SK-N-SH (cell line): ENCODE data around the gene ZNF341. TPM values are rescaled to one million over a fixed set of nuclear protein-coding genes. Genes with fewer than 3 reads are reported as not detected.
A peak's percentile ranks its signal among the peaks of the same experiment; 100 is the strongest.

Experiments
- CTCF ChIA-PET: fragments of 300-600, 350-600 bp; formaldehyde crosslinking; extraction: SDS; loops from one replicate; lab custom pipeline; 2021; lab: Yijun Ruan, JAX
- POLR2A ChIA-PET: fragments of 350-600 bp; sonication (Branson Sonifier 250); formaldehyde crosslinking; extraction: SDS; loops from one replicate; lab custom pipeline; 2020; ENCODE audit warnings: antibody characterized with exemption, inconsistent platforms; lab: Yijun Ruan, JAX
- DNase-seq: peaks from one replicate; pipeline ENCODE4 v3.0.0; 2012
- H2AFZ ChIP-seq: fragments of 200-600 bp; sonication (generic); 2 replicates; pipeline ENCODE4 v1.8.1; 2016; ENCODE audit warnings: antibody characterized with exemption, mild to moderate bottlenecking, low read depth
- H3F3A ChIP-seq: fragments of 200-600 bp; sonication (generic); replicated peaks from 2 replicates; pipeline ENCODE3; 2016; ENCODE audit warnings: antibody characterized with exemption, mild to moderate bottlenecking; ENCODE audit not compliant: insufficient read depth
- H3K27ac ChIP-seq, 2 experiments: fragments of 200-500 bp in 1 of 2; fragments of 200-600 bp in 1 of 2; sonication (Bioruptor generic) in 1 of 2; sonication (generic), shearing (Covaris generic) in 1 of 2; 2 replicates each; pipeline versions ENCODE4 v1.5.1 to v1.6.1; 2014 to 2016; ENCODE audit warnings: low read depth in 2 of 2, inconsistent platforms in 1 of 2, low read length in 1 of 2, mild to moderate bottlenecking in 1 of 2, mixed read lengths in 1 of 2
- H3K27me3 ChIP-seq: fragments of 200-600 bp; sonication (generic), shearing (Covaris generic); 2 replicates; pipeline ENCODE4 v1.6.1; 2016; ENCODE audit warnings: mixed run types; ENCODE audit not compliant: insufficient read depth
- H3K36me3 ChIP-seq, 2 experiments: fragments of 200-500 bp in 1 of 2; fragments of 200-600 bp in 1 of 2; sonication (Bioruptor generic) in 1 of 2; sonication (generic) in 1 of 2; replicated peaks in 1 of 2; 2 replicates each; pipeline versions ENCODE3 to v1.5.1; 2014 to 2016; ENCODE audit warnings: low read length in 1 of 2, mild to moderate bottlenecking in 1 of 2; ENCODE audit not compliant: insufficient read depth in 2 of 2, control insufficient read depth in 1 of 2
- H3K4me1 ChIP-seq, 2 experiments: fragments of 200-500 bp in 1 of 2; fragments of 200-600 bp in 1 of 2; sonication (Bioruptor generic) in 1 of 2; sonication (generic), shearing (Covaris generic) in 1 of 2; 2 replicates each; pipeline versions ENCODE4 v1.5.1 to v1.6.1; 2014 to 2016; ENCODE audit warnings: low read depth in 1 of 2, low read length in 1 of 2, mixed run types in 1 of 2; ENCODE audit not compliant: insufficient read depth in 2 of 2, control insufficient read depth in 1 of 2
- H3K4me2 ChIP-seq: fragments of 200-600 bp; sonication (generic), shearing (Covaris generic); 2 replicates; pipeline ENCODE4 v1.6.1; 2017; ENCODE audit warnings: mixed run types
- H3K4me3 ChIP-seq, 2 experiments: fragments of 200-500 bp in 1 of 2; fragments of 200-600 bp in 1 of 2; sonication (Bioruptor generic) in 1 of 2; sonication (generic), shearing (Covaris generic) in 1 of 2; 2 replicates each; pipeline versions ENCODE4 v1.5.1 to v1.8.1; 2014 to 2016; ENCODE audit warnings: low read depth in 2 of 2, inconsistent platforms in 1 of 2, low read length in 1 of 2, mild to moderate bottlenecking in 1 of 2, mixed read lengths in 1 of 2, moderate library complexity in 1 of 2
- H3K79me2 ChIP-seq: fragments of 200-600 bp; sonication (generic); 2 replicates; pipeline ENCODE4 v1.8.1; 2017; ENCODE audit warnings: mild to moderate bottlenecking; ENCODE audit not compliant: insufficient read depth
- H3K9ac ChIP-seq: fragments of 200-600 bp; sonication (generic); 2 replicates; pipeline ENCODE4 v1.6.1; 2017; ENCODE audit warnings: mixed run types
- H3K9me2 ChIP-seq: fragments of 200-600 bp; sonication (generic); 2 replicates; pipeline ENCODE4 v1.6.1; 2017; ENCODE audit warnings: mixed run types
- H3K9me3 ChIP-seq: fragments of 200-600 bp; sonication (generic); 2 replicates; pipeline ENCODE4 v1.6.1; 2017; ENCODE audit warnings: mixed run types, mild to moderate bottlenecking, moderate library complexity
- H4K20me1 ChIP-seq: fragments of 200-600 bp; sonication (generic); 2 replicates; pipeline ENCODE4 v1.6.1; 2017; ENCODE audit warnings: mild to moderate bottlenecking, mixed run types; ENCODE audit not compliant: insufficient read depth
- ELF1 ChIP-seq: IDR thresholded peaks from 2 replicates; pipeline ENCODE4 v1.4.0; 2012
- EP300 ChIP-seq, 2 experiments: IDR thresholded peaks; 2 replicates each; pipeline versions ENCODE4 v1.4.0 to v1.6.1; 2012; ENCODE audit warnings: borderline replicate concordance in 1 of 2, low read depth in 1 of 2, low read length in 1 of 2
- FOSL2 ChIP-seq: IDR thresholded peaks from 2 replicates; pipeline ENCODE4 v1.4.0; 2012; ENCODE audit warnings: low read depth, mild to moderate bottlenecking, moderate library complexity, borderline replicate concordance
- FOXJ3 ChIP-seq: sonication (generic); formaldehyde crosslinking; IDR thresholded peaks from 2 replicates; pipeline ENCODE4 v1.5.1; 2020; ENCODE audit warnings: mild to moderate bottlenecking, missing genetic modification reagents
- FOXM1 ChIP-seq: IDR thresholded peaks from 2 replicates; pipeline ENCODE4 v1.4.0; 2012; ENCODE audit warnings: low read depth, mild to moderate bottlenecking
- GATA2 ChIP-seq: sonication (generic); formaldehyde crosslinking; IDR thresholded peaks from 2 replicates; pipeline ENCODE4 v1.5.0; 2020; ENCODE audit warnings: mild to moderate bottlenecking, missing genetic modification reagents
- IRF3 ChIP-seq: fragments of 150-350 bp; IDR thresholded peaks from 2 replicates; pipeline ENCODE4 v1.6.1; 2016; ENCODE audit warnings: mild to moderate bottlenecking, low read depth, low read length
- MXI1 ChIP-seq: IDR thresholded peaks from 2 replicates; pipeline ENCODE4 v1.6.1; 2012; ENCODE audit warnings: mild to moderate bottlenecking, low read depth, low read length, improper control_type of control experiment
- POLR2AphosphoS5 ChIP-seq: IDR thresholded peaks from 2 replicates; pipeline ENCODE4 v1.6.1; 2012; ENCODE audit warnings: low read depth, low read length
- RAD21 ChIP-seq: IDR thresholded peaks from 2 replicates; pipeline ENCODE4 v1.6.1; 2012; ENCODE audit warnings: mild to moderate bottlenecking, low read length
- REST ChIP-seq: IDR thresholded peaks from 2 replicates; pipeline ENCODE4 v1.6.1; 2012; ENCODE audit warnings: mild to moderate bottlenecking, low read depth, low read length, moderate library complexity
- SMC3 ChIP-seq: IDR thresholded peaks from 2 replicates; pipeline ENCODE4 v1.6.1; 2012; ENCODE audit warnings: low read depth, low read length, improper control_type of control experiment
- USF1 ChIP-seq: IDR thresholded peaks from 2 replicates; pipeline ENCODE4 v1.4.0; 2012; ENCODE audit warnings: low read depth, borderline replicate concordance
- USF2 ChIP-seq: fragments of 150-350 bp; IDR thresholded peaks from 2 replicates; pipeline ENCODE4 v1.6.1; 2017; ENCODE audit warnings: antibody characterized with exemption, low read length, low read depth, borderline replicate concordance
- YY1 ChIP-seq: IDR thresholded peaks from 2 replicates; pipeline ENCODE4 v1.4.0; 2012; ENCODE audit warnings: low read depth, mild to moderate bottlenecking
- WGBS: methylation state at CpG from one replicate; pipeline ENCODE4 v1.1.6; 2017; ENCODE audit warnings: low lambda C conversion rate; 5-methylcytosine and 5-hydroxymethylcytosine counted together
- polyA plus RNA-seq, 3 experiments: library from polyadenylated mRNA; depleted of rRNA; stranded (reverse); fragments of >200 nt; gene quantifications; 2 replicates each; pipeline ENCODE4 v1.2.3, GENCODE V29; 2012

Gene ZNF341
- polyA plus RNA-seq, 1 of the 3 experiments (the other 2 are of a cell fraction): 3.2 TPM

GRCh38 chr20:33733654-33734576, 2.1 kb downstream of the ZNF341 start:
- ChIA-PET CTCF (interaction anchor here (1.0 to 2.5 kb wide), 4 partner anchors 27 to 70 kb away, joined by 4 to 18 read pairs (median 5); no protein-coding TSS in a partner anchor), POLR2A (no interaction called here)
- Histone ChIP-seq H3F3A (peaks cover 3% of the 10 kb centered on the region), H3K4me1 (peaks cover 10 to 14% of the 10 kb centered on the region in 2 experiments; a peak in 2 of 4 replicates), H3K4me3 (no peak overlapping the region), H3K36me3 (peaks cover 0 to 6% of the 10 kb centered on the region in 2 experiments), H2AFZ (0 out of 2 replicates have a peak overlapping the region, but pooled peaks have one; percentile 42), H4K20me1 (no peaks in the 10 kb centered on the region), H3K79me2 (no peaks in the 10 kb centered on the region), H3K27me3 (no peaks in the 10 kb centered on the region), H3K9me3 (peaks cover 13% of the 10 kb centered on the region), H3K4me2 (peak overlapping the region; percentile 55), H3K9ac (0 out of 2 replicates have a peak overlapping the region, but pooled peaks have one; percentile 14), H3K27ac (peak overlapping the region; percentile 9 to 25; a peak in 3 of 4 replicates), H3K9me2 (no peaks in the 10 kb centered on the region)
- 84% methylated on average over 6 of the region's 6 CpGs for WGBS
- DNase-seq: no peak
- TF ChIP-seq ELF1 (peak; percentile 84), USF2 (no peak), GATA2 (no peak), FOXJ3 (CRISPR knock-in tag) (no peak), RAD21 (no peak)
- TF ChIP-seq, all 33 proteins: peak for 1

GRCh38 chr20:33736962-33737361, 5.2 kb downstream of the ZNF341 start:
- TF ChIP-seq EP300 (IDR thresholded peaks at IDR 0.05; ENCODE audit: borderline replicate concordance in 1 of 2, low read depth in 1 of 2, low read length in 1 of 2): no peak
- no peak for TF ChIP-seq IRF3
- no peak for TF ChIP-seq FOXJ3 (CRISPR knock-in tag)
- TF ChIP-seq MXI1: no peak
- TF ChIP-seq REST: no peak
- TF ChIP-seq FOSL2: no peak
- TF ChIP-seq POLR2AphosphoS5: no peak
- no peak for TF ChIP-seq USF1
- TF ChIP-seq SMC3: no peak
- TF ChIP-seq YY1: no peak
- no peak for TF ChIP-seq FOXM1
- no peaks in the 10 kb centered on the region for H3F3A ChIP-seq
- H3K27me3 ChIP-seq: no peaks in the 10 kb centered on the region
- H3K79me2 ChIP-seq: no peaks in the 10 kb centered on the region
- H3K4me2 ChIP-seq: no peak overlapping the region
- no peak overlapping the region for H3K4me3 ChIP-seq
- peaks cover 7 to 10% of the 10 kb centered on the region in 2 experiments; a peak in 2 of 4 replicates for H3K4me1 ChIP-seq
- no peak overlapping the region for H2AFZ ChIP-seq
- no peak for DNase-seq
- no peaks in the 10 kb centered on the region for H3K9me2 ChIP-seq
- POLR2A ChIA-PET: no interaction called here
- 100% methylated on average over 3 of the region's 3 CpGs for WGBS
- peaks cover 0 to 6% of the 10 kb centered on the region in 2 experiments for H3K36me3 ChIP-seq
- H3K27ac ChIP-seq: no peak overlapping the region
- no peaks in the 10 kb centered on the region for H4K20me1 ChIP-seq
- CTCF ChIA-PET: interaction anchor here (1.7 kb wide), 1 partner anchor 69 kb away, joined by 4 read pairs; no protein-coding TSS in a partner anchor
- H3K9me3 ChIP-seq: peaks cover 13% of the 10 kb centered on the region
- H3K9ac ChIP-seq: no peak overlapping the region
